Measurements from ENCODE around the gene REST.
"Not testable (repeated sequence)": the region's sequence is repeated elsewhere in the genome, so short reads cannot be mapped to it uniquely, and the experiment has no call there.

Gene REST

DNA sequence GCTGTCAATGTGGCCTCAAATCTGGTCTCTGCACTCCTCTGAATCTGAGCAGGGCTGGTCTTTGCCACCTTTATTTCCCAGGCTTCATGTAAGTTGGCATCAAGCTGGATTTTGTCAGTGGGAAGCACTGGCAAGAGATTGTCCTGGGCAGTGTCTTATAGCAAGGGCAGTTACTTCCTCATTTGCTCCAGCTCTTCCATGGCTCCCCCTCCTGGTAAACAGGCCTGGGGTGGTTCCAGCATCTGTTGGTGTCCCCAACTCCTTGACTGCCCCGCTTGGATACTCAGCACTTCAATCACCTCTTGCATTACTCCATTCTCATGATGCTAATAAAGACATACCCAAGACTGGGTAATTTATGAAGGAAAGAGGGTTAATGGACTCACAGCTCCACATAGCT is 15.0 kb upstream of the REST start:
- H3K9ac ChIP-seq = no peak overlapping the region
- no peaks in the 10 kb centered on the region for H3K79me2 ChIP-seq (ENCODE audit: insufficient read depth, low read depth)
- H4K20me1 ChIP-seq (ENCODE audit: insufficient read depth) = no peaks in the 10 kb centered on the region
- no peak for TF ChIP-seq CTCF (conservative IDR thresholded peaks at IDR 0.05; ENCODE audit: low read depth, low read length)
- no peak overlapping the region for H2AFZ ChIP-seq (ENCODE audit: low read depth)
- H3K27ac ChIP-seq = no peak overlapping the region
- H3K4me1 ChIP-seq (ENCODE audit: low read depth, poor library complexity, severe bottlenecking) = no peaks in the 10 kb centered on the region
- H3K27me3 ChIP-seq (ENCODE audit: insufficient read depth, low read depth) = no peaks in the 10 kb centered on the region
- H3K4me2 ChIP-seq = no peak overlapping the region
- no peaks in the 10 kb centered on the region for H3K36me3 ChIP-seq (ENCODE audit: insufficient read depth)
- no peak overlapping the region for H3K4me3 ChIP-seq (IDR thresholded peaks at IDR 0.05; ENCODE audit: insufficient read depth, low read depth, low read length)

GRCh38 chr4:56897842-56898241 is 9.9 kb upstream of the REST start:
- not testable (repeated sequence) for H3K36me3 ChIP-seq (ENCODE audit: insufficient read depth)

GRCh38 chr4:56900186-56900585 is 7.5 kb upstream of the REST start:
- not testable (repeated sequence) for H4K20me1 ChIP-seq (ENCODE audit: insufficient read depth); H3K79me2 ChIP-seq (ENCODE audit: insufficient read depth, low read depth); H3K36me3 ChIP-seq (ENCODE audit: insufficient read depth); H3K4me1 ChIP-seq (ENCODE audit: low read depth, poor library complexity, severe bottlenecking); H3K4me2 ChIP-seq; H3K4me3 ChIP-seq (IDR thresholded peaks at IDR 0.05; ENCODE audit: insufficient read depth, low read depth, low read length); H3K9ac ChIP-seq; H3K27me3 ChIP-seq (ENCODE audit: insufficient read depth, low read depth); H3K27ac ChIP-seq; H2AFZ ChIP-seq (ENCODE audit: low read depth)

More at GRCh38 chr4:56897842-56898241, 9.9 kb upstream of the REST start:
- not testable (repeated sequence) for H3K27ac ChIP-seq; H4K20me1 ChIP-seq (ENCODE audit: insufficient read depth); H3K27me3 ChIP-seq (ENCODE audit: insufficient read depth, low read depth); H2AFZ ChIP-seq (ENCODE audit: low read depth); H3K4me1 ChIP-seq (ENCODE audit: low read depth, poor library complexity, severe bottlenecking); H3K79me2 ChIP-seq (ENCODE audit: insufficient read depth, low read depth); H3K4me3 ChIP-seq (IDR thresholded peaks at IDR 0.05; ENCODE audit: insufficient read depth, low read depth, low read length); H3K9ac ChIP-seq; H3K4me2 ChIP-seq

DNA sequence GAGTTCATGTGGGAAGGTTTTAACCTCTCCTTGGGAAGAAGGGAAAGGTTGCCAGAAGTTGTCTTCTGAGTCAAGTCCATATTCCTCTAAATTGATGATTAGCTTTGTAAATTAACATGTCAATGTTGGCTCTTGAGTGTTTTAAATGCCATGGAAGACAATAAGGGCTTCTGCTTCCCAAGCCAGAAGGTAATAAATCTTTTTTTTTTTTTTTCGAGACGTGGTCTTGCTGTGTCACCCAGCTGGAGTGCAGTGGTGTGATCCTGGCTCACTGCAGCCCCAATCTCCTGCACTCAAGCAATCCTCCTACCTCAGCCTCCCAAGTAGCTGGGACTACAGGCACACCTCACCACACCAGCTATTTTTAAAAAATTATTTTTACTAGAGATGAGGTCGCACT is 5.0 kb upstream of the REST start:
- no peaks in the 10 kb centered on the region for H3K79me2 ChIP-seq (ENCODE audit: insufficient read depth, low read depth)
- H3K36me3 ChIP-seq (ENCODE audit: insufficient read depth) = no peaks in the 10 kb centered on the region
- H3K9ac ChIP-seq = no peak overlapping the region
- H3K4me1 ChIP-seq (ENCODE audit: low read depth, poor library complexity, severe bottlenecking) = peaks cover 5% of the 10 kb centered on the region
- no peaks in the 10 kb centered on the region for H4K20me1 ChIP-seq (ENCODE audit: insufficient read depth)
- H3K4me3 ChIP-seq (IDR thresholded peaks at IDR 0.05; ENCODE audit: insufficient read depth, low read depth, low read length) = no peak overlapping the region
- H3K27me3 ChIP-seq (ENCODE audit: insufficient read depth, low read depth) = peaks cover 3% of the 10 kb centered on the region; the same call in 1 of the 2 replicates
- no peak overlapping the region for H3K4me2 ChIP-seq
- no peak overlapping the region for H3K27ac ChIP-seq
- TF ChIP-seq CTCF (conservative IDR thresholded peaks at IDR 0.05; ENCODE audit: low read depth, low read length) = no peak
- H2AFZ ChIP-seq (ENCODE audit: low read depth) = no peak overlapping the region

DNA sequence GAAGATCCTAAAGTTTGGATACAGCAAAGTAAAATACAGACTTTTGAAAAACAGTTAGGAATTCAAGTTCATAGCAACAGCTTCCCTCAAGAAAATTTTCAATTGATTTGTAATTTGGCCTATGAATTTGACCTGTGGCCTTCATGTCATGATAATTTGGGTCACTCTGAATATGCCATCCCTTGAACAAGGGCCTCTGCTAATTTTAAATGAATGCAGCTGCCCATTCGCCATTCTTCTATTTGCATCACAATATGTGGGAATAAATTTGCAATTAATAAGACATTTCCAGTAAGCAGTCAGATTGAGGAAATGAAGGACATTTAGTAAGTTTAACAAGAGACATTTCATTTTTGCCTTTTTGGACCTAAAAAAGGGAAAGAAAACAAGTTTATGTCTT is 1.9 kb upstream of the REST start:
- no peak overlapping the region for H3K4me3 ChIP-seq (IDR thresholded peaks at IDR 0.05; ENCODE audit: insufficient read depth, low read depth, low read length)
- H3K27ac ChIP-seq = no peak overlapping the region
- H4K20me1 ChIP-seq (ENCODE audit: insufficient read depth) = no peaks in the 10 kb centered on the region
- no peaks in the 10 kb centered on the region for H3K36me3 ChIP-seq (ENCODE audit: insufficient read depth)
- peaks cover 12% of the 10 kb centered on the region for H3K4me1 ChIP-seq (ENCODE audit: low read depth, poor library complexity, severe bottlenecking)
- H3K4me2 ChIP-seq = no peak overlapping the region
- H3K9ac ChIP-seq = no peak overlapping the region
- H3K79me2 ChIP-seq (ENCODE audit: insufficient read depth, low read depth) = peaks cover 19% of the 10 kb centered on the region
- TF ChIP-seq CTCF (conservative IDR thresholded peaks at IDR 0.05; ENCODE audit: low read depth, low read length) = no peak
- no peak overlapping the region for H2AFZ ChIP-seq (ENCODE audit: low read depth)
- peaks cover 3% of the 10 kb centered on the region; the same call in 1 of the 2 replicates for H3K27me3 ChIP-seq (ENCODE audit: insufficient read depth, low read depth)

All from KMS-11 (cell line).